ENCODE measurements around the gene GABRG3.

DNA sequence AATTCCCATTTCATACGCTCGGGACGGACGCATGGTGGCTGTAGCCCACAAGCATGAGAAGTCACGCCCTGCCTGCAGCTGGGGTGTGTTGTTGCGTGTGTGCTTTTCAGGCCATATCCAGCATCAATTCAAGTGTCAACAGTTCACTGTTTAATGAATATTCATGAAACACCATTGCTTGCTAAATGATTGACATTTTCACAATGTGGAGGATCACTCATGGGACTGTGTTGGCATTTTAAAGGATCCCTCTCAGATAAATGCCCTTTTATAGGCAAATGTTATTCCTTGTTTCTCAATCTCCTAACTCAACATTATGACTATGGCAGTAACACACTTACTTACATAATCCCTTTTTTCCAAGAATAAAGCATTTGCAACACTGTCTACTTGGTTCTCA is 511.3 kb downstream of the GABRG3 start:
- TF ChIP-seq EZH2 (IDR thresholded peaks at IDR 0.05; ENCODE audit: borderline replicate concordance, low read depth, low read length) = no peak
- TF ChIP-seq CBX3 (IDR thresholded peaks at IDR 0.05; ENCODE audit: borderline replicate concordance in 1 of 2, low read length in 2 of 2) = no peak
- TF ChIP-seq, protein P1, sequence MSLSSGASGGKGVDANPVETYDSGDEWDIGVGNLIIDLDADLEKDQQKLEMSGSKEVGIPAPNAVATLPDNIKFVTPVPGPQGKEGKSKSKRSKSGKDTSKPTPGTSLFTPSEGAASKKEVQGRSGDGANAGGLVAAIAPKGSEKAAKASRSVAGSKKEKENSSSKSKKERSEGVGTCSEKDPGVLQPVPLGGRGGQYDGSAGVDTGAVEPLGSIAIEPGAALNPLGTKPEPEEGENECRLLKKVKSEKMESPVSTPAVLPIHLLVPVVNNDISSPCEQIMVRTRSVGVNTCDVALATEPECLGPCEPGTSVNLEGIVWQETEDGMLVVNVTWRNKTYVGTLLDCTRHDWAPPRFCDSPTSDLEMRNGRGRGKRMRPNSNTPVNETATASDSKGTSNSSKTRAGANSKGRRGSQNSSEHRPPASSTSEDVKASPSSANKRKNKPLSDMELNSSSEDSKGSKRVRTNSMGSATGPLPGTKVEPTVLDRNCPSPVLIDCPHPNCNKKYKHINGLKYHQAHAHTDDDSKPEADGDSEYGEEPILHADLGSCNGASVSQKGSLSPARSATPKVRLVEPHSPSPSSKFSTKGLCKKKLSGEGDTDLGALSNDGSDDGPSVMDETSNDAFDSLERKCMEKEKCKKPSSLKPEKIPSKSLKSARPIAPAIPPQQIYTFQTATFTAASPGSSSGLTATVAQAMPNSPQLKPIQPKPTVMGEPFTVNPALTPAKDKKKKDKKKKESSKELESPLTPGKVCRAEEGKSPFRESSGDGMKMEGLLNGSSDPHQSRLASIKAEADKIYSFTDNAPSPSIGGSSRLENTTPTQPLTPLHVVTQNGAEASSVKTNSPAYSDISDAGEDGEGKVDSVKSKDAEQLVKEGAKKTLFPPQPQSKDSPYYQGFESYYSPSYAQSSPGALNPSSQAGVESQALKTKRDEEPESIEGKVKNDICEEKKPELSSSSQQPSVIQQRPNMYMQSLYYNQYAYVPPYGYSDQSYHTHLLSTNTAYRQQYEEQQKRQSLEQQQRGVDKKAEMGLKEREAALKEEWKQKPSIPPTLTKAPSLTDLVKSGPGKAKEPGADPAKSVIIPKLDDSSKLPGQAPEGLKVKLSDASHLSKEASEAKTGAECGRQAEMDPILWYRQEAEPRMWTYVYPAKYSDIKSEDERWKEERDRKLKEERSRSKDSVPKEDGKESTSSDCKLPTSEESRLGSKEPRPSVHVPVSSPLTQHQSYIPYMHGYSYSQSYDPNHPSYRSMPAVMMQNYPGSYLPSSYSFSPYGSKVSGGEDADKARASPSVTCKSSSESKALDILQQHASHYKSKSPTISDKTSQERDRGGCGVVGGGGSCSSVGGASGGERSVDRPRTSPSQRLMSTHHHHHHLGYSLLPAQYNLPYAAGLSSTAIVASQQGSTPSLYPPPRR (CRISPR knock-in tag; IDR thresholded peaks at IDR 0.05; ENCODE audit: borderline replicate concordance) = no peak

Measured in K562 (cell line).